HG03025 (cell line): Measurements from ENCODE around the gene NOTCH1.

ENCODE experiments used
- ATAC-seq: cut with Tn5 transposase; IDR thresholded peaks from one replicate; pipeline ENCODE4 v1.9.1; 2021; ENCODE audit warnings: mild to moderate bottlenecking, moderate library complexity; ENCODE audit not compliant: unreplicated experiment, low FRiP score

The NOTCH1 gene

DNA sequence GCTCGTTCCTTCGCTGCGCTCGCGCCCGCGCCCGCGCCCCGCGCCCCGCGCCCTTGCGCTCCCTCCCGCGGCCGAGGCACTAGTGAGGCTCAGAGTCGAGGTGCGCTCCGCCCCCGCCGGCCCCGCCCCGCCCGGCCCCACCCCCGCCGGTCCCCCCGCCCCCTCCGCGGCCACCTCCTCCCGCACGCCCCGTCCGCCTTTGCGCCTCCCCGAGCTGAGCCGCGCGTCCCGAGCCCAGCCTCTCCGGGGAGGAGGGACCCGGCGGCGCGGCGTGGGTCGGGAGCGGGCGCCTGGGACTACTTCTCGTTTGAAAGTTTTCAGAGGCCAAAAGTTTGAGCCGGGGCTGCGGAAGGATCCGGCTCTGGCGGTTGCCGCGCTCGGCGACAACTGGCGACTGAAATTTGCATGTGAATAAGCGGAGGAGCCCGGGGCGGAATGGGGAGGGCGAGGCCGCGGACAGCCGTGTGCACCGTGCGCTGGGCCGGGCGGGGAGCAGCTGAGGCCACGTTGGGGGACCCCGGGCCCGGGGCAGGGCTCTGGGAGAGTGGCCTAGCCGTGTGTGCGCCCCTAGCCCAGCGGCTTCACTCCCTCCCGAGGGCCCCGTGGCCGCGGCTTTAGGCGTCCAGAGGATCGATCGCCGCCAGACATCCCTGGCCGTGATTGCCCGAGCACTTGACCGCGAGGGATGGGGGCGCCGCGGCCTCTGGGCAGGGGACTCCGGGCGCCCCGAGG is at the start of gene NOTCH1:
TSS of gene NOTCH1 (minus strand) at position 84 of the 732 bp plus-strand sequence. CDS start 262 bp downstream, outside the sequence.
- peak; percentile 46 for ATAC-seq

- ATAC-seq: no peak
These were observed 48.6 kb upstream of the NOTCH1 start for GRCh38 chr9:136594492-136594891.

DNA sequence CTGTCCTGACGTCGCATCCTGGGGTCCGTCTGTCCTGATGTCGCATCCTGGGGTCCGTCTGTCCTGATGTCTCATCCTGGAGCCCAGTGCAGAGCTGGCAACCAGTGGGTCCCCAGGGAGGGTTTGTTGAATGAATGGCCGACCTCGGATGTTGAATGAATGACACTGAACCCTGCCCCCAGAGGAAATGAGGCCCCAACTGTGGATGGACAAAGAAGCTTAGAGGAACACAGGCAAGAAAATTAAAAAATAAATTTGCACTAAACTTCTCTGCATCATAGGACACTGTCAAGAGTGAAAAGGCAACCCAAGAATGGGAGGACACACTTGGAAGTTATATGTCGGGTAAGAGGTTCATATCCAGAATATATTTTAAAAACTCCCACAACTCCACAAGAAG is 47.7 kb upstream of the NOTCH1 start:
- no peak for ATAC-seq

- ATAC-seq: no peak
These were observed 46.8 kb upstream of the NOTCH1 start for GRCh38 chr9:136592666-136593065.

- no peak for ATAC-seq
These were observed 45.2 kb upstream of the NOTCH1 start for GRCh38 chr9:136590821-136591752.

GRCh38 chr9:136589766-136590763 is 44.2 kb upstream of the NOTCH1 start:
- no peak for ATAC-seq

DNA sequence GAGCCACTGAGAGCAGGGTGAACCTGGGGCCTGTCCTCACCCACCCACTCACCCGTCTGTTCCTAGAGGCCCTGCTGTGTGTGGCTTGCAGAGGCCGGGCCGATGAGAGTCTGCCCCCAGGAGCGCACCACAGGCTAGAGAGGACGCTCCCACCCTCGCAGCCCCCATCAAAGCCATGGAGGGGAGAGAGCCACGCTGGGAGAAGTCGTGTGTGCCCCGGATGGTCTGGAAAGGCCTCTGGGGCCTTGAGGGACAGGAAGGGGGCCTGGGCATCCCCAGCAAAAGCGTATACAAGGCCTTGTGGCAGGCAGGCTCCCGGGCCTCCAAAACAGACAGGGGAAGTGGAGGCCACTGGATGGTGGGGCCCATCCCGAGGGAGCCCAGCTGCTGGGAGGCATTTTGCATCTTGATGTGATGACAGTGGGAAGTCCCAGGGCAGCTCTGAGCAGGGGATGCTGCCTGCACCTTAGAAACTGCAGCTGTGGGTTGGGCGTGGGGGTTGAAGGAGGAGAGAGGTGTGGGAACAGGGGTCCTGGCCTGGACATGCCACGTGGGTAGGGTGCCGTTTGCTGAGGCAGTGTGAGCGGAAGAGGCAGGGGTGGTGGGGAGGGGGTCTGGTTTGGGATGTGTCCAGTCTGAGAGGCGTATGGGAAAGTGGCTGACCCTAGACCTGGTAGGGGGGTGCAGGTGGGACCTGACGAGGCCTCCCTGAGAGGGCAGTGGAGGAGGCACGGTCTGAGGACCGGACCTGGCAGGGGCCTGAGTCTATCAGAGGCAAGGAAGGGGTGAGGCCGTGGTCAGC is 43.0 kb upstream of the NOTCH1 start:
- no peak for ATAC-seq

GRCh38 chr9:136587944-136588662 is 42.3 kb upstream of the NOTCH1 start:
- ATAC-seq: no peak

DNA sequence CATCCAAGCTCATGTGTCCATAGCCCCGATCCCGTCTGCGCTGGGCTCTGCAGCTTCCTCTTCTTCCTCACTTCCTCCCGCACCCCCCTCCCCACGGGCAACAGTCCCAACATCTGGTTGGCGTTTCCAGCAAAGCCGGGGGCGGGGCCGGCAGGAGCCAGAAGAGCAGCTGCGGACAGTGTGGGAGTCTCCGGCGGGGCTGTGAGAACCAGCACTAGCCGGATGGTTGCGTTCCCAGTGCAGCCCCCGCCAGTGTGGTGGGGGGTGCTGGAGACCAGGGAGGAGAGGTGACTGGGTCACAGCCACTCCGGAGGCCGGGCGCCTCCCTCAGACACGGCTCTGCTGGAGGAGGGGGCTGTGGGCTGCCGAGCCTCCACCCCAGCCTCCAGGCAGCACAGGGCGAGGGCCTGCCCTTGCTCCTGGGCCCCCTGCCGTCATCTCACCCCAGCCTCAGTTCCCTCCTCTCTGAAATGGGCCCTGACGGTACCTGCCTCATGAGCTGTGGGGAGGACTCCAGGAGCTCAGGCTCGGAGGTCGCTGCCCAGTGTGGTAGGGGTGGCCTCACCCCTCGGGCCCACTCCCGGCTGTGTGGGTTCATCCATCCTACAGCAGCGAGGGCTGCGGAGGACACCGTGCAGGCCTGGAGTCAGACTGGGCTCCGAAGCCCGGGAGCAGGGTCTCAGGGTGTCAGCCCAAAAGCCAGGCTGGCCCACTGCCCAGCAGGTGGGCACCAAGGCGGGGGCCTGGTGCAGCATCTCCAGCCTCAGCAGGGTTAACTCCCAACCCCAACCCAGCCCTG is 41.5 kb upstream of the NOTCH1 start:
- ATAC-seq: no peak

- ATAC-seq: no peak
These were observed 40.6 kb upstream of the NOTCH1 start for GRCh38 chr9:136586391-136586953.

DNA sequence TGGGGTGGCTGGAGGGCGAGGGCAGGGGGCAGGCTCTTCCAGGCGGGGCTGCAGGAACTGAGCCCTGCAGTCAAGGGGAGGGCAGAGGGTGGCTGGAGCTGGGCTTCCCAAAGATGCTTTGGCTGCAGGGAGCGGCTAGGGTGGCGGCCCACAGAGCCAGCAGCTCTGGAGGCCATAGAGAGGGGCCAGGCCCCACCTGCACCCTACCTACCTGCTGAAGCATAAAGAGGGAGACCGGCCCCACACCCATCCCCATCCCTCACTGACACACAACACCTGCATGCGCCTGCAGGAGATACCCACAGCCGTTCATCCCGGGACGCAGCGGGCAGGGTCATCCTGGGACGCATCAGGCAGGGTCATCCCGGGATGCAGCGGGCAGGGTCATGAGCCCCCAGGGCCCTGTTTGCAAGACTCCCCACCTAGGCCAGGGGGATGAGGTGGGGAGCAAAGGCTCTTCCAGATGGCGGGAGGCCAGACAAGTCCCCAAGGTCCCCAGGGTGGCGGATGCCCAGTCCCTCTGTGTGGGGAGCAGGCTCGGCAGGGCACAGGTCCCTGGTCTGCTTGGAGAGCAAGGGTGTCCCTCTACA is 39.8 kb upstream of the NOTCH1 start:
- ATAC-seq: no peak

- ATAC-seq: no peak
These were observed 39.1 kb upstream of the NOTCH1 start for GRCh38 chr9:136584934-136585333.

DNA sequence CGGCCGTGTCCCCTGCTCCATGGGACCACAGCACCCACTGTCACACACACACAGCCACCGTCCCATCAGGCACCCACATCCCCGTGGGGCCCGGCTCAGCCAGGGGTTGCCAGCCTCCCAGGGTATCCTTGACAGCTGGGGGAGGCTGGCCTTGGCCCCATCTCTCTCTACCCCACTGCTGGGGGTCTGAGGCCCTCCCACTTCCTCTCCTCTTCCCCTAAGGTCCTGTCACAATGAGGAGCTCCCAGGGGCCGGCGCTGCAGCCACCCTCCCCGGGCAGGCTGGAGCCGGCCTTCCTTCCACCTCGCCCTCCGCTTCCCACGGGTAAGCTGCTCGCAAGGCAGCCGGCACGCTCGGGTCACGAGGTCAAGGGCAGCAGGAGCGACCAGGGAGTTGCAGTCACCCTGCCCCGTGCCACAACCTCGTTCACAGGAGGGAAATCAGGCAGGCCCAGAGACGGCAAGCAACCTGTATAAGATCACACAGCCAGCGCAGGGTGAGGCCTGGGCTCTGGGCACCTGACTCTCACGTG is 38.6 kb upstream of the NOTCH1 start:
- ATAC-seq: no peak

GRCh38 chr9:136582977-136583735 is 37.3 kb upstream of the NOTCH1 start:
- no peak for ATAC-seq

DNA sequence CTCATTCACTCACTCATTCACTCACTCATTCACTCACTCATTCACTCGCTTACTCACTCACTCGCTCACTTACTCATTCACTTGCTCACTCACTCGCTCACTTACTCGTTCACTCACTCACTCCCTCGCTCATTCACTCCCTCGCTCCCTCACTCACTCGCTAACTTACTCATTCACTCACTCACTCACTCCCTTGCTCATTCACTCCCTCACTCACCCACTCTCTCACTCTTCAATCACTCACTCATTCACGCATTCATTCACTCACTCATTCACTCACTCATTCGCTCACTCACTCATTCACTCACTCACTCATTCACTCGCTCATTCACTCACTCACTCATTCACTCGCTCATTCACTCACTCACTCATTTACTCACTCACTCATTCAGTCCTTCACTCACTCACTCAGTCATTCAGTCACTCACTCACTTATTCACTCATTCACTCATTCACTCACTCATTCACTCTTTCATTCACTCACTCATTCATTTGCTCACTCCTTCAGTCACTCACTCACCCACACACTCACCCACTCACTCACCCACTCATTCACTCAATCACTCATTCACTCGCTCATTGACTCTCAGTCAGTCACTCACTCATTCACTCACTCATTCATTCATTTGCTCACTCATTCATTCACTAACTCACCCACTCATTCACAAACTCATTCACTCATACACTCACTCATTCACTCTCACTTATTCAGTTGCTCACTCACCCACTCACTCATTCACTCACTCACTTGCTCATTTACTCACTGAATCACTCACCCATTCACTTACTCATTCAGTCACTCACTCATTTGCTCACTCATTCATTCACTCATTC is 36.0 kb upstream of the NOTCH1 start:
- ATAC-seq: no peak
